H1 (cell line): ENCODE data around the gene AGAP1. TPM values are rescaled to one million over a fixed set of nuclear protein-coding genes. Genes with fewer than 3 reads are reported as not detected.

Source experiments
- CTCF ChIA-PET: fragments of 300-600 bp; sonication (Branson Sonifier 250); formaldehyde crosslinking; loops from one replicate; lab custom pipeline; 2021; ENCODE audit not compliant: partially characterized antibody; lab: Charles Lee
- POLR2A ChIA-PET: fragments of 300-600 bp; sonication (Branson Sonifier 250); formaldehyde crosslinking; loops from one replicate; lab custom pipeline; 2021; ENCODE audit warnings: inconsistent platforms; ENCODE audit not compliant: partially characterized antibody; lab: Charles Lee
- DNase-seq, 2 experiments: peaks; one replicate each; pipeline versions ENCODE4 v3.0.0 to v3.0.0-alpha.2; 2010 to 2022; ENCODE audit warnings: low spot score in 2 of 2, low read depth in 1 of 2, mixed read lengths in 1 of 2
- FAIRE-seq: peaks from 2 replicates; lab custom pipeline; 2011; peaks lifted over from hg19 to GRCh38; lab: Jason Lieb, UNC
- H2AFZ ChIP-seq: 2 replicates; pipeline ENCODE4 v1.8.1; 2012; ENCODE audit warnings: low read length, inconsistent platforms
- H2AK5ac ChIP-seq: 2 replicates; pipeline ENCODE4 v1.6.1; 2013; ENCODE audit warnings: low read depth, low read length
- H2BK120ac ChIP-seq: replicated peaks from 2 replicates; pipeline ENCODE3; 2013; ENCODE audit warnings: low read depth, low read length, inconsistent platforms
- H2BK12ac ChIP-seq: 2 replicates; pipeline ENCODE4 v1.6.1; 2013; ENCODE audit warnings: low read depth, low read length
- H2BK15ac ChIP-seq: 2 replicates; pipeline ENCODE4 v1.6.1; 2013; ENCODE audit warnings: low read length
- H2BK20ac ChIP-seq: 2 replicates; pipeline ENCODE4 v1.6.1; 2013; ENCODE audit warnings: low read length
- H2BK5ac ChIP-seq: 2 replicates; pipeline ENCODE4 v1.6.1; 2013; ENCODE audit warnings: low read depth, low read length
- H3K14ac ChIP-seq: 2 replicates; pipeline ENCODE4 v1.6.1; 2013; ENCODE audit warnings: inconsistent platforms; ENCODE audit not compliant: insufficient read length
- H3K18ac ChIP-seq: 2 replicates; pipeline ENCODE4 v1.6.1; 2013; ENCODE audit warnings: low read length; ENCODE audit errors: extremely low read depth
- H3K23ac ChIP-seq: 2 replicates; pipeline ENCODE4 v1.6.1; 2013; ENCODE audit warnings: inconsistent platforms; ENCODE audit not compliant: insufficient read length
- H3K23me2 ChIP-seq: 2 replicates; pipeline ENCODE4 v1.6.1; 2013; ENCODE audit warnings: low read depth, low read length
- H3K27ac ChIP-seq: 2 replicates; pipeline ENCODE4 v1.6.1; 2011; ENCODE audit warnings: low read depth, low read length, inconsistent platforms
- H3K27me3 ChIP-seq, 4 experiments: replicated peaks in 1 of 4; 1 replicate in 1 of 4; 2 replicates in 3 of 4; pipeline versions ENCODE4 v1.6.1 to v1.8.1; 2011 to 2013; ENCODE audit warnings: low read length in 3 of 4, mild to moderate bottlenecking in 3 of 4, inconsistent platforms in 2 of 4, mixed read lengths in 2 of 4, moderate library complexity in 1 of 4; ENCODE audit not compliant: control insufficient read depth in 3 of 4, insufficient read depth in 3 of 4; ENCODE audit errors: extremely low read depth in 1 of 4
- H3K36me3 ChIP-seq, 4 experiments: 2 replicates each; pipeline versions ENCODE4 v1.6.1 to v1.8.1; 2011 to 2013; ENCODE audit warnings: mild to moderate bottlenecking in 4 of 4, low read length in 3 of 4, moderate library complexity in 2 of 4, control low read depth in 1 of 4, inconsistent platforms in 1 of 4; ENCODE audit not compliant: insufficient read depth in 4 of 4, control insufficient read depth in 2 of 4
- H3K4ac ChIP-seq: replicated peaks from 2 replicates; pipeline ENCODE3; 2013; ENCODE audit warnings: low read length, low read depth, mixed read lengths, inconsistent platforms; ENCODE audit not compliant: insufficient read length
- H3K4me1 ChIP-seq, 4 experiments: replicated peaks in 1 of 4; 1 replicate in 1 of 4; 2 replicates in 3 of 4; pipeline versions ENCODE4 v1.6.1 to v1.8.1; 2011 to 2013; ENCODE audit warnings: low read length in 3 of 4, inconsistent platforms in 2 of 4, mixed read lengths in 1 of 4; ENCODE audit not compliant: insufficient read depth in 4 of 4, control insufficient read depth in 3 of 4
- H3K4me2 ChIP-seq, 2 experiments: 2 replicates each; pipeline versions ENCODE4 v1.6.1 to v1.8.1; 2011 to 2013; ENCODE audit warnings: low read depth in 2 of 2, low read length in 2 of 2, control low read depth in 1 of 2, inconsistent platforms in 1 of 2, mild to moderate bottlenecking in 1 of 2; ENCODE audit not compliant: insufficient read depth in 1 of 2
- H3K4me3 ChIP-seq, 4 experiments: fragments of 200-600, 300-600 bp in 1 of 4; sonication (generic), shearing (Covaris generic), sonication (Bioruptor Twin) in 1 of 4; 2 replicates each; pipeline versions ENCODE4 v1.5.1 to v1.8.1; 2011 to 2016; ENCODE audit warnings: low read length in 4 of 4, low read depth in 3 of 4, control low read depth in 2 of 4, inconsistent platforms in 2 of 4, mild to moderate bottlenecking in 2 of 4, mixed read lengths in 1 of 4, moderate library complexity in 1 of 4; ENCODE audit not compliant: insufficient read depth in 2 of 4; ENCODE audit errors: extremely low read depth in 1 of 4
- H3K56ac ChIP-seq: replicated peaks from 2 replicates; pipeline ENCODE3; 2013; ENCODE audit warnings: low read depth, mild to moderate bottlenecking, mixed read lengths, low read length, inconsistent platforms; ENCODE audit not compliant: insufficient read length
- H3K79me1 ChIP-seq: 2 replicates; pipeline ENCODE4 v1.6.1; 2013; ENCODE audit warnings: low read depth, low read length, control low read depth
- H3K79me2 ChIP-seq, 2 experiments: 2 replicates each; pipeline versions ENCODE4 v1.6.1 to v1.8.1; 2012 to 2013; ENCODE audit warnings: low read length in 2 of 2, mild to moderate bottlenecking in 2 of 2, inconsistent platforms in 1 of 2; ENCODE audit not compliant: insufficient read depth in 2 of 2, control insufficient read depth in 1 of 2
- H3K9ac ChIP-seq, 4 experiments: replicated peaks in 1 of 4; 1 replicate in 1 of 4; 2 replicates in 3 of 4; pipeline versions ENCODE4 v1.6.1 to v1.8.1; 2011 to 2013; ENCODE audit warnings: low read depth in 3 of 4, low read length in 3 of 4, control low read depth in 2 of 4, mild to moderate bottlenecking in 2 of 4, moderate library complexity in 2 of 4, inconsistent platforms in 1 of 4; ENCODE audit errors: extremely low read depth in 1 of 4
- H3K9me3 ChIP-seq, 2 experiments: 2 replicates each; pipeline versions ENCODE4 v1.6.1 to v1.8.1; 2012 to 2013; ENCODE audit warnings: mild to moderate bottlenecking in 2 of 2, moderate library complexity in 2 of 2, control low read depth in 1 of 2, inconsistent platforms in 1 of 2, low read depth in 1 of 2, low read length in 1 of 2, mixed read lengths in 1 of 2; ENCODE audit not compliant: insufficient read depth in 2 of 2
- H4K20me1 ChIP-seq, 2 experiments: replicated peaks in 1 of 2; 2 replicates each; pipeline versions ENCODE3 to v1.8.1; 2011 to 2013; ENCODE audit warnings: inconsistent platforms in 2 of 2, low read length in 2 of 2, mild to moderate bottlenecking in 1 of 2; ENCODE audit not compliant: insufficient read depth in 2 of 2, control insufficient read depth in 1 of 2
- H4K5ac ChIP-seq: 2 replicates; pipeline ENCODE4 v1.6.1; 2013; ENCODE audit warnings: low read length, low read depth, mixed read lengths, inconsistent platforms; ENCODE audit not compliant: insufficient read length
- H4K8ac ChIP-seq: 2 replicates; pipeline ENCODE4 v1.8.0; 2013; ENCODE audit warnings: mild to moderate bottlenecking, moderate library complexity, low read length, inconsistent platforms; ENCODE audit not compliant: insufficient read depth; ENCODE audit errors: extremely low read depth
- H4K91ac ChIP-seq: replicated peaks from 2 replicates; pipeline ENCODE3; 2013; ENCODE audit warnings: low read length, mixed read lengths, inconsistent platforms; ENCODE audit not compliant: insufficient read length
- CTBP2 ChIP-seq: IDR thresholded peaks from 2 replicates; pipeline ENCODE4 v1.7.0; 2011; ENCODE audit warnings: borderline replicate concordance, mild to moderate bottlenecking, moderate library complexity, mixed read lengths, low read length; ENCODE audit not compliant: insufficient read depth, insufficient read length
- PHF8 ChIP-seq: fragments of 200-600 bp; sonication (generic); conservative IDR thresholded peaks from 2 replicates; pipeline ENCODE4 v1.7.1; 2012; ENCODE audit warnings: low read depth, mild to moderate bottlenecking, inconsistent platforms, low read length, moderate library complexity
- WGBS, 2 experiments: shearing (Covaris generic) in 1 of 2; methylation state at CpG; one replicate each; pipeline versions ENCODE4 v1.1.6 to v1.1.7; 2013 to 2015; ENCODE audit warnings: low lambda C conversion rate in 2 of 2, mixed read lengths in 2 of 2, inconsistent platforms in 1 of 2, low coverage in 1 of 2, missing lambda C conversion rate in 1 of 2; ENCODE audit not compliant: insufficient replicate concordance in 2 of 2, insufficient coverage in 1 of 2, insufficient read length in 1 of 2; ENCODE audit errors: extremely low coverage in 1 of 2, missing lambda C conversion rate in 1 of 2; 5-methylcytosine and 5-hydroxymethylcytosine counted together
- polyA plus RNA-seq, 7 experiments: library from polyadenylated mRNA; depleted of rRNA in 3 of 7; stranded (reverse) in 5 of 7; unstranded in 2 of 7; fragments of >200 nt in 5 of 7; fragments of 200-250 nt in 2 of 7; gene quantifications; 1 replicate in 5 of 7; 2 replicates in 1 of 7; 4 replicates in 1 of 7; pipeline versions ENCODE4 v1.2.1 to v1.2.3, GENCODE V29; 2011 to 2013; ENCODE audit warnings: missing spikeins in 2 of 7, mixed read lengths in 2 of 7
- total RNA-seq: library from RNA; stranded (reverse); fragmentation: NEBNext Ultra II Directional; extraction: Animal tissue kit (Norgen Biotek cat#: 25700); gene quantifications from 2 replicates; pipeline ENCODE4 v1.2.1, GENCODE V29; 2021

Gene AGAP1
- total and polyA plus RNA-seq, 2 of the 8 experiments (the other 6 are each of a cell fraction or from before 2014, with no cell fraction given): 18.1 to 39.4 TPM

- ChIA-PET CTCF (interaction anchor here (0.9 to 2.2 kb wide), 6 partner anchors 14 to 99 kb away, joined by 3 to 13 read pairs (median 4); no protein-coding TSS in a partner anchor), POLR2A (interaction anchor here (1.4 kb wide), 1 partner anchor 10 kb away, joined by 3 read pairs; no protein-coding TSS in a partner anchor)
- Histone ChIP-seq H2AK5ac (no peak overlapping the region), H4K8ac (no peak overlapping the region), H3K27ac (no peak overlapping the region), H3K14ac (no peak overlapping the region), H3K56ac (no peak overlapping the region), H3K9me3 (peaks cover 3 to 5% of the 10 kb centered on the region in 2 experiments; a peak in 3 of 4 replicates), H3K36me3 (no peaks in the 10 kb centered on the region), H2BK120ac (no peak overlapping the region), H2AFZ (no peak overlapping the region), H2BK15ac (no peak overlapping the region), H3K4ac (no peak overlapping the region), H2BK5ac (no peak overlapping the region), H3K79me1 (peaks cover 35% of the 10 kb centered on the region), H4K91ac (no peak overlapping the region), H4K20me1 (peaks cover 18 to 20% of the 10 kb centered on the region in 2 experiments), H3K4me3 (no peak overlapping the region), H3K79me2 (peaks cover 0 to 91% of the 10 kb centered on the region in 2 experiments; a peak in 2 of 4 replicates), H3K4me1 (peaks cover 2 to 18% (median 6%) of the 10 kb centered on the region in 4 experiments), H3K18ac (no peak overlapping the region), H2BK12ac (no peak overlapping the region), H3K23ac (no peak overlapping the region), H3K4me2 (no peak overlapping the region), H3K27me3 (no peaks in the 10 kb centered on the region), H3K23me2 (no peaks in the 10 kb centered on the region), H3K9ac (no peak overlapping the region), H2BK20ac (no peak overlapping the region), H4K5ac (no peak overlapping the region)
- DNase-seq: no peak
- TF ChIP-seq PHF8 (no peak), CTBP2 (no peak)
- no peak for FAIRE-seq
- WGBS, 2 experiments: 91% methylated on average over 17 of the region's 17 CpGs; no CpG with 5 or more reads in 1 of the 2 experiments
Observed at GRCh38 chr2:235694721-235695601, 201.1 kb downstream of the AGAP1 start.
